Peyer's patch (tissue), 4 donors: ENCODE results near the gene MIEF2.

ENCODE experiments used
- CTCF ChIP-seq, 6 experiments: fragments of 450-650 bp in 4 of 6; fragments of 200-600 bp in 2 of 6; sonication (generic) in 1 of 6; IDR thresholded peaks; one replicate each; pipeline ENCODE4 v1.5.1; 2017 to 2019; ENCODE audit warnings: antibody characterized with exemption in 6 of 6, mild to moderate bottlenecking in 3 of 6, moderate library complexity in 1 of 6
- POLR2A ChIP-seq, 2 donors: fragments of 450-650 bp; IDR thresholded peaks; one replicate each; pipeline ENCODE4 v1.5.1; 2017; ENCODE audit warnings: antibody characterized with exemption in 2 of 2, mild to moderate bottlenecking in 2 of 2, moderate library complexity in 2 of 2

DNA sequence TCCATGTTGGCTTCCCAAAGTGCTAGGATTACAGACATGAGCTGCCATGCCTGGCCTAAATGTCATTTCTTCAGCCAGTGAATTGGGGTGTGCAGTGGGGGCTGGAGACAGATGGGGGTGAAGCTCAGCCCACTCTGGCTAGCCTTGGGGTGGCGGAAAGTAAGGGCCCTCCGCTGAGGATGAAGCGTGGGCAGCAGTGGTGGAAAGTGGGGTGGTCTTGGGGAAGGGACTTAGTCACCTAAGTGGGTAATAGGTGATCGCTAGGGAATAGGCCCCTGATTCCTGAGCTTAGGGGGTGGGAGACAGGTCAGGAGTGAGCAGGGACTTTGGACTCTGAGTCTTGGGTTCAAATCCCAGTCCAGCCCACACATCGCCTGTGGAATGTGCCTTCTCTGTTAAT lies 32.8 kb upstream of the MIEF2 start:
- no peak for TF ChIP-seq CTCF (IDR thresholded peaks at IDR 0.05)
- no peak for TF ChIP-seq POLR2A (IDR thresholded peaks at IDR 0.05)
